Fibroblast of mammary gland (primary cell): Measurements from ENCODE around the gene CHST11.

Experiments
- DNase-seq: peaks from one replicate; pipeline ENCODE4 v3.0.0-alpha.2; 2010; ENCODE audit warnings: low read depth
- H3K4me3 ChIP-seq: 2 replicates; pipeline ENCODE4 v1.5.1; 2011; ENCODE audit warnings: low read depth, mild to moderate bottlenecking, low read length, moderate library complexity; ENCODE audit not compliant: control insufficient read depth
- CTCF ChIP-seq: conservative IDR thresholded peaks from 2 replicates; pipeline ENCODE4 v1.5.1; 2011; ENCODE audit warnings: low read depth, low read length, inconsistent platforms; ENCODE audit not compliant: control insufficient read depth, insufficient read depth

The CHST11 gene

GRCh38 chr12:104681012-104681690 lies 224.4 kb downstream of the CHST11 start:
- H3K4me3 ChIP-seq, result no peak overlapping the region
- TF ChIP-seq CTCF, result no peak
- no peak for DNase-seq

- no peak for DNase-seq
- H3K4me3 ChIP-seq, result no peak overlapping the region
- TF ChIP-seq CTCF, result no peak
Observed at GRCh38 chr12:104682790-104683279, 226.1 kb downstream of the CHST11 start.

- TF ChIP-seq CTCF, result no peak
- peak; percentile 33 for DNase-seq
- H3K4me3 ChIP-seq, result no peak overlapping the region
Observed at GRCh38 chr12:104683831-104684503, 227.2 kb downstream of the CHST11 start.

- peak; percentile 80 for DNase-seq
- TF ChIP-seq CTCF, result no peak
- no peak overlapping the region for H3K4me3 ChIP-seq
Observed at GRCh38 chr12:104684884-104685283, 228.1 kb downstream of the CHST11 start.

- H3K4me3 ChIP-seq, result no peak overlapping the region
- DNase-seq, result no peak
- TF ChIP-seq CTCF, result no peak
Observed at GRCh38 chr12:104685366-104685765, 228.6 kb downstream of the CHST11 start.

GRCh38 chr12:104686196-104686595 lies 229.4 kb downstream of the CHST11 start:
- no peak overlapping the region for H3K4me3 ChIP-seq
- DNase-seq, result peak; percentile 48
- no peak for TF ChIP-seq CTCF
